RPMI8226 (cell line): ENCODE measurements around the gene STH.

Experiments used
- DNase-seq: peaks from one replicate; pipeline ENCODE4 v3.0.0-alpha.2; 2015

Gene STH

DNA sequence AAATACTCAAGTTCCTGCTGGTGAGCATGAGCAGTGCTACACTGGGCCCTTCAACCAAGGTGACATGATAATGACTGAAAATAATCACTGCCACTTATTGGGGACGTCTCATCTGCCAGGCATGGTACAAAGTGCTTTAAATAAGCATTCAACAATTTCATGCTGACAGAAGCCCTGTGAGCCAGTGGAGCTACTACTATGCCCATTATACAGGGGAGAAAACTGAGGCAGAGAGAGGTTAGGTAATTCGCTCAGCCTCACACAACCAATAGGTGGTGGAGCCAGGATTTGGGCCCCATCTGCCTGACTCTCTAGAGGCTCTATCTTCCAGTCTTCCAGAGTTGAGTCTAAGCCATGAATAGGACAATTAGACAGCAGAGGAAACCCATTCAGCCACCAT lies 30.3 kb upstream of the STH start:
- DNase-seq: no peak

DNA sequence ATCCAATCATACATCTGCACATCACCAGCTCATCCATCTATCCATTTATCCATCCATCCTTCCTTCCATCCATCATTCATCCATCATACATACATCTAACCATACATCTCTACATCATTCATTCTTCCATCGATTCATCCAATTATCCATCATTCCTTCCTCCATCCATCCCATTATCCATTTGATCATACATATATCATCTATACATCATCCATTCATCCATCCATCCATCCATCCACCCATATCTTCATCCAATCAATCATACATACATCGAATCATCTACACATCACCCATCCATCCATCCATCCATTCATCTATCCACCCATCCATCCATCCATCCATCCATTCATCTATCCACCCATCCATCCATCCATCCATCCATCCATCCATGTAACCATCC lies 29.3 kb upstream of the STH start:
- no peak for DNase-seq

- DNase-seq: no peak
These were observed 28.4 kb upstream of the STH start for GRCh38 chr17:45970659-45971058.

DNA sequence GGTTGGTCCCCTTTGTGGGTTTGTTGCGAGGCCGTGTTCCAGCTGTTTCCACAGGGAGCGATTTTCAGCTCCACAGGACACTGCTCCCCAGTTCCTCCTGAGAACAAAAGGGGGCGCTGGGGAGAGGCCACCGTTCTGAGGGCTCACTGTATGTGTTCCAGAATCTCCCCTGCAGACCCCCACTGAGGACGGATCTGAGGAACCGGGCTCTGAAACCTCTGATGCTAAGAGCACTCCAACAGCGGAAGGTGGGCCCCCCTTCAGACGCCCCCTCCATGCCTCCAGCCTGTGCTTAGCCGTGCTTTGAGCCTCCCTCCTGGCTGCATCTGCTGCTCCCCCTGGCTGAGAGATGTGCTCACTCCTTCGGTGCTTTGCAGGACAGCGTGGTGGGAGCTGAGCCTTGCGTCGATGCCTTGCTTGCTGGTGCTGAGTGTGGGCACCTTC lies 27.3 kb upstream of the STH start:
- no peak for DNase-seq

- no peak for DNase-seq
These were observed 26.5 kb upstream of the STH start for GRCh38 chr17:45972531-45972930.

- DNase-seq: no peak
These were observed 25.8 kb upstream of the STH start for GRCh38 chr17:45973099-45973780.

- DNase-seq: no peak
These were observed 24.8 kb upstream of the STH start for GRCh38 chr17:45973946-45974859.

DNA sequence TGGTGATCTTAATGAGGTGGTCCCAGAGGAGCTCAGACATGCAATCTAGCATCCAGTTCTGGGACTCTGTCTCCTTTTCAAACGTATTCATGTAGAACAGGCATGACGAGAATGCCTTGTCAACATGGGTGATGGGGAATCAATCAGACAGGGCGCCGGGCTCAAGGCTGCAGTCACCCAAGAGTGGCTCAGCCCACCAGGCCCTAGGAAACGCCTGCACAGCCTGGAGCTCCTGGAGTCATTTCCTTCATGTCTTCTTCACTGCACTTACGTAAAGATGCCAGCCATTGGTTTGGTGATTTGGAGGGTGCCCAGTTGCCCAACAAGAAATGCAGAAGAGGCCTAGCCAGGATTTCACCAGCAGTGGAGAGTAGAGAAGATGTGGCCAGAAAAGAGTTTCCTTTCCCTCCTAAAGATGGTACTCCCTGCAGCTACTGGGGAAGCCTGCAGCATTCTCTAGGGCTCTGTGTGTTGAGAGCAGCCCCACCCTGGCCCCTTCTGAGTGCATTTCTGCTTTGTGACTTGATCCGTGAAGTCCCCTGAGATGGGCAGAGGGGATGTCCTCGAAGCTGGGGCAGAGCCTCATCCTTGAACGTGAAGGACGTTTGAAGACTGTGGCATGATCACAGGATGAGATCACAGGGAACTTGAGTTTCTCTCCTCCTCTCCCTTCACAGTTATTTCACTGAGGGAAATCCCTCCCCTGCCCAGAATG lies 24.0 kb upstream of the STH start:
- DNase-seq: no peak

GRCh38 chr17:45975640-45976295 lies 23.3 kb upstream of the STH start:
- DNase-seq: no peak

GRCh38 chr17:45976391-45976754 lies 22.7 kb upstream of the STH start:
- DNase-seq: no peak

DNA sequence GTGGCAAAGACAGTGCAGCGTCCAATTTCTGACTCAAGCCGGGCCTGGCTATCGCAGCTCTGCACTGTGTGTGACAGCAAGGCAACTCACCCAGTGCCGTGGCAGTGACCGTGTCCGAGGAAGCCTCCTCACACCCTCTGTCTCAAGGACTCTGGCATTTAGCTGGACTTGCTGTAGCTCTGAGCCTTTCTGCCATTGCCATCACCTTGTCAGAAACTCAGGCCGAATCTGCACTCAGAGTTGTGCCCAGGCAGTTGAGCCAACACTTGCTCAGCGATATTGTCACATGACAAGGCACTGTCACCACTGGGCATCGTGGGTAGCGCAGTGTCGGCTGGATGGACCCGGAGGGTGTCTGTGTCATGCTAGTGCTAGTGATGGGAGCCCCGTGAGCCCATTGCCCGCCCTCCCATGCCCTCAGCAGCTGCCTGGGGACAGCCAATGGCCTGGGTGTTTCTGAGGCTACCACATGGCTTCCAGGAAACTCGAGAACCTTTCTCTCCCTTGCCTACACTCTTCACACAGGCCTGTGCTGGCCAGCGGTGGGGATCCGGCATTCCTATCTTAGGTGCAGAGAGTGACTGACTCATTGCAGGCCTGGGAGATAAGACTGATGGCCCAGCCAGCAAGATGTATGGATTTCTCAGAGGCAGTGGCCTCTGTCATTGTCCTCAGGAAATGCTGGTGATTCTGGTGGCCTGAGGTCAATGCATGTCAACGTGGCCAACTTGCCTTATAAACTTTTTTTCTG lies 22.1 kb upstream of the STH start:
- no peak for DNase-seq

GRCh38 chr17:45977506-45977824 lies 21.6 kb upstream of the STH start:
- no peak for DNase-seq

DNA sequence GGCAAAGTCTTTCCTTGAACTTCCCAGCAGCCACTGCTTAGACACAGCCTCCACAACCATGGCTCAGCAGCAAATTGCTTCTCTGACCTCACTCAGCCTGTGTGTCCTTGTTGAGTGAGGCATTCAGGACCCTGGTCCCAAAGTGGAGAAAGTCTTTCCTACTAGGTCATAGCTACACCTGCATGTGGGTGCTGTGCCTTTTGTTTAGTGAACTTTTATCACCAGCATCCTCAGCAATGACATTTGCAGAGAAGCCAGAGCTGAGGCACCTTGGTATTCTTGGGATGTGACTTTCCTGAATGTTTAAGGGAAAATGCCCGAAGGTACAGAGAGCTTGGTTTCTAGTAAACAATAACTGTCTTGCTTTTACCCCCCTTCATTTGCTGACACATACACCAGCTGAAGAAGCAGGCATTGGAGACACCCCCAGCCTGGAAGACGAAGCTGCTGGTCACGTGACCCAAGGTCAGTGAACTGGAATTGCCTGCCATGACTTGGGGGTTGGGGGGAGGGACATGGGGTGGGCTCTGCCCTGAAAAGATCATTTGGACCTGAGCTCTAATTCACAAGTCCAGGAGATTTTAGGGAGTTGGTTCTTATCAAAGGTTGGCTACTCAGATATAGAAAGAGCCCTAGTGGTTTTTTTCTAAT lies 20.9 kb upstream of the STH start:
- no peak for DNase-seq

GRCh38 chr17:45979137-45979536 lies 19.9 kb upstream of the STH start:
- no peak for DNase-seq

GRCh38 chr17:45980855-45981254 lies 18.2 kb upstream of the STH start:
- no peak for DNase-seq

DNA sequence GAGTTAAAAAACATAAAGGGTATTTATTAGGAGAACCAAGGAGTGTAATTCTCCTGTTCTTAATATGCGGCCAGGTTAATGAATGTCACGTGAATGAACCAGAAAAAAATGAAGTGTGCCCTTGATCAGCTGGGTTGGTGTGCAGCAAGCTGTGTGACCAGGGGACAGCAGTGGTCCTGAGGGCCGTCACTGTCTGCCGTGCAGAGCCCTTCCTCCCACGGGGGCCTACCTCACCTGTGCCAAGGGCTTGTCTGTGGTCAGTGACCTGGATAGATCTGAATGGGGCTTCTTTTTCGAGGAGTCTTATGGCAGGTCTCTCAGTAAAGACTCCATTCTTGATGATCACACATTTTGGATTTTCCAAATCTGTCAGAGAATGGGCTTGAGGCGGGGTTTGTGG lies 17.7 kb upstream of the STH start:
- DNase-seq: no peak

GRCh38 chr17:45982791-45983613 lies 16.0 kb upstream of the STH start:
- DNase-seq: no peak

DNA sequence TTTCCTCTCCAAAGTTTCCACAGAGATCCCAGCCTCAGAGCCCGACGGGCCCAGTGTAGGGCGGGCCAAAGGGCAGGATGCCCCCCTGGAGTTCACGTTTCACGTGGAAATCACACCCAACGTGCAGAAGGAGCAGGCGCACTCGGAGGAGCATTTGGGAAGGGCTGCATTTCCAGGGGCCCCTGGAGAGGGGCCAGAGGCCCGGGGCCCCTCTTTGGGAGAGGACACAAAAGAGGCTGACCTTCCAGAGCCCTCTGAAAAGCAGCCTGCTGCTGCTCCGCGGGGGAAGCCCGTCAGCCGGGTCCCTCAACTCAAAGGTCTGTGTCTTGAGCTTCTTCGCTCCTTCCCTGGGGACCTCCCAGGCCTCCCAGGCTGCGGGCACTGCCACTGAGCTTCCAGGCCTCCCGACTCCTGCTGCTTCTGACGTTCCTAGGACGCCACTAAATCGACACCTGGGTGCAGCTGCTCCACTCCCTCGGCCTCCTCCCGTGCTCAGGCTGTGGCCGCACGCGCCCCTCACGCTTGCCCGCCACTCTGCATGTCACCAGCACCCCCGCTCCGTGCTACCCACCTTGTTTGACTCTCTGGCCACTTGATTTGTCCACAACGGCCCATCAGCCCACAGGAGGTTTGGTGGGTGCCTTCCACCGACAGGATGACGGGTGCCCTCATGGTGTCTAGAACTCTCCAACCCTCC lies 15.3 kb upstream of the STH start:
- no peak for DNase-seq

DNA sequence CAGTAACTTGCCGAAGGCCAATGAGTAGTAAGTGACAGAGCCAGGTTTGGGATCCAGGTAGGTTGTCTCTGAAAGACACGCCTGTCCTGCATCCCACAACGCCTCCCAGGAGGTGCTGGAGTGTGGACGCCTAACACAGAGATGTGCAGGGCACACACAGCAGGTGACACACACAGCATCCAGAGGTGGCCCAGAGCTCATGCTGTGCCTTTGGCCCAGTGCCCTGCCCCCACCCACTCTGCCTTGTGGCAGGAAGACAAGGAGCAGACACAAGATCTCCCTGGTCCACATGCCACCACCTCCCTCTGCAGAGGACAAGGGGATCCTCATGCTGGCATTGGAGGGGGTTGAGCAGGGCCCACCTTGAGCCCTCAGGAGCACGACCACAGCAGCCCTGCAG lies 14.7 kb upstream of the STH start:
- DNase-seq: no peak

DNA sequence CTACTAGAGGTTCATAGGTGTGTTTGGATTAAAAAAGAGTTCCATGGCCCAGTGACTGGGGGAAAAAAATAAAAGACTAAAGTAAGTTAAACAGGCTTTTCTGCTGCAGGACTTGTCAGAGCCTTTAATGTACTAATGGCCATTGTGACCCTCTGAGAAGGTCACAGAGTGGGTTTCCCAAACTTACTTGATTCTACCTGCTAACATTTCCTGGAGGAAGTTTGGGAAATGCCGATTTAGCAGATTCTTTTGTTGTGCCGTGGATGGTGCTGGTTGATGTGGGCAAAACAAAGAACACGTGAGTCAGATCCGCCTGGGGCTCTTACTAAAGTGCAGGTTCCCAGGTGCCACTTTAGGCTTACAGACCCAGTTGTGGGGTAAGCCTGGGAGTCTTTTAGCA lies 13.6 kb upstream of the STH start:
- DNase-seq: no peak

- no peak for DNase-seq
These were observed 13.0 kb upstream of the STH start for GRCh38 chr17:45986056-45986455.
